HL-60 (cell line): ENCODE measurements around the gene POU2F3.

Source experiments
- GABPA ChIP-seq: IDR thresholded peaks from 2 replicates; pipeline ENCODE4 v1.6.1; 2012; ENCODE audit warnings: low read depth
- TF ChIP-seq, protein P1 (sequence below): IDR thresholded peaks from one replicate; pipeline ENCODE4 v1.5.1; 2011; ENCODE audit warnings: low read length, control low read depth, inconsistent platforms; ENCODE audit not compliant: insufficient read depth

DNA sequence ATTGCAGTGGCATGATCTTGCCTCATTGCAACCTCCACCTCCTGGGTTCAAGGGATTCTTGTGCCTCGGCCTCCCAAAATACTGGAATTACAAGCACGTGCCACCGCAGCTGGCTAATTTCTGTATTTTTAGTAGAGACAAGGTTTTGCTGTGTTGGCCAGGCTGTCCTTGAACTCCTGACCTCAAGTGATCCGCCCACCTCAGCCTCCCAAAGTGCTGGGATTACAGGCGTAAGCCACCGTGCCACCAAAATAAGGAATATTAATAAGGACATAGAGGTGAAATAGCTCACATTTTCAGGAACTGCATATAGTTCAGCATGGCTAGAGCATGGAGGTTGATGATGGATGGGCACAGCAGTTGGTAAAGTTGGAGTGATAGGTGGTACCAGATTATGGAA lies 117.7 kb downstream of the POU2F3 start:
- TF ChIP-seq, protein P1, sequence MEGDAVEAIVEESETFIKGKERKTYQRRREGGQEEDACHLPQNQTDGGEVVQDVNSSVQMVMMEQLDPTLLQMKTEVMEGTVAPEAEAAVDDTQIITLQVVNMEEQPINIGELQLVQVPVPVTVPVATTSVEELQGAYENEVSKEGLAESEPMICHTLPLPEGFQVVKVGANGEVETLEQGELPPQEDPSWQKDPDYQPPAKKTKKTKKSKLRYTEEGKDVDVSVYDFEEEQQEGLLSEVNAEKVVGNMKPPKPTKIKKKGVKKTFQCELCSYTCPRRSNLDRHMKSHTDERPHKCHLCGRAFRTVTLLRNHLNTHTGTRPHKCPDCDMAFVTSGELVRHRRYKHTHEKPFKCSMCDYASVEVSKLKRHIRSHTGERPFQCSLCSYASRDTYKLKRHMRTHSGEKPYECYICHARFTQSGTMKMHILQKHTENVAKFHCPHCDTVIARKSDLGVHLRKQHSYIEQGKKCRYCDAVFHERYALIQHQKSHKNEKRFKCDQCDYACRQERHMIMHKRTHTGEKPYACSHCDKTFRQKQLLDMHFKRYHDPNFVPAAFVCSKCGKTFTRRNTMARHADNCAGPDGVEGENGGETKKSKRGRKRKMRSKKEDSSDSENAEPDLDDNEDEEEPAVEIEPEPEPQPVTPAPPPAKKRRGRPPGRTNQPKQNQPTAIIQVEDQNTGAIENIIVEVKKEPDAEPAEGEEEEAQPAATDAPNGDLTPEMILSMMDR, result no peak
- no peak for TF ChIP-seq GABPA
